Measurements from ENCODE around the gene CTDSPL.

DNA sequence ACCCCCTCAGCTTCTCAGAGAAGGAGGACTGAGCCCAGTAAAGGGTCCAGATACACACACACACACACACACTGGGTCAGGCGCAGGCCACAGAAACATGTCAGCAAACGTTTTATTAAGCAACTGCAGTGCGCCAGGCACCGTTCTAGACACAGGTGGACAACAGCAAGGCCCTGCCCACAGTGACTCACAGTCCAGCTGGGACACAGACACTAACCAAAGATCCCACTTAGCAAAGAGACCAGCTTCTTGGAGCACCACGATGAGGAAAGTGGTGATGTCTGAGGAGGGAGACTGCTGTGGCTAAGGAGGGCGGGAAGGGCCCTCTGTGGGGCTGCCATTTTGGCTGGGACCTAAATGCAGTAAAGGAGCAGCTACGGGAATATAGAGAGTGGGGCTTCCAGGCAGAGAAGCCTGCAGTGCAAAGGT lies 126.1 kb downstream of the CTDSPL start:
- TF ChIP-seq, protein P1, sequence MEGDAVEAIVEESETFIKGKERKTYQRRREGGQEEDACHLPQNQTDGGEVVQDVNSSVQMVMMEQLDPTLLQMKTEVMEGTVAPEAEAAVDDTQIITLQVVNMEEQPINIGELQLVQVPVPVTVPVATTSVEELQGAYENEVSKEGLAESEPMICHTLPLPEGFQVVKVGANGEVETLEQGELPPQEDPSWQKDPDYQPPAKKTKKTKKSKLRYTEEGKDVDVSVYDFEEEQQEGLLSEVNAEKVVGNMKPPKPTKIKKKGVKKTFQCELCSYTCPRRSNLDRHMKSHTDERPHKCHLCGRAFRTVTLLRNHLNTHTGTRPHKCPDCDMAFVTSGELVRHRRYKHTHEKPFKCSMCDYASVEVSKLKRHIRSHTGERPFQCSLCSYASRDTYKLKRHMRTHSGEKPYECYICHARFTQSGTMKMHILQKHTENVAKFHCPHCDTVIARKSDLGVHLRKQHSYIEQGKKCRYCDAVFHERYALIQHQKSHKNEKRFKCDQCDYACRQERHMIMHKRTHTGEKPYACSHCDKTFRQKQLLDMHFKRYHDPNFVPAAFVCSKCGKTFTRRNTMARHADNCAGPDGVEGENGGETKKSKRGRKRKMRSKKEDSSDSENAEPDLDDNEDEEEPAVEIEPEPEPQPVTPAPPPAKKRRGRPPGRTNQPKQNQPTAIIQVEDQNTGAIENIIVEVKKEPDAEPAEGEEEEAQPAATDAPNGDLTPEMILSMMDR (IDR thresholded peaks at IDR 0.05 in 2 of 3, conservative IDR thresholded peaks at IDR 0.05 in 1 of 3; ENCODE audit: borderline replicate concordance in 1 of 3, insufficient read depth in 1 of 3, low read depth in 2 of 3, low read length in 2 of 3), result no peak
- TF ChIP-seq, protein P2, sequence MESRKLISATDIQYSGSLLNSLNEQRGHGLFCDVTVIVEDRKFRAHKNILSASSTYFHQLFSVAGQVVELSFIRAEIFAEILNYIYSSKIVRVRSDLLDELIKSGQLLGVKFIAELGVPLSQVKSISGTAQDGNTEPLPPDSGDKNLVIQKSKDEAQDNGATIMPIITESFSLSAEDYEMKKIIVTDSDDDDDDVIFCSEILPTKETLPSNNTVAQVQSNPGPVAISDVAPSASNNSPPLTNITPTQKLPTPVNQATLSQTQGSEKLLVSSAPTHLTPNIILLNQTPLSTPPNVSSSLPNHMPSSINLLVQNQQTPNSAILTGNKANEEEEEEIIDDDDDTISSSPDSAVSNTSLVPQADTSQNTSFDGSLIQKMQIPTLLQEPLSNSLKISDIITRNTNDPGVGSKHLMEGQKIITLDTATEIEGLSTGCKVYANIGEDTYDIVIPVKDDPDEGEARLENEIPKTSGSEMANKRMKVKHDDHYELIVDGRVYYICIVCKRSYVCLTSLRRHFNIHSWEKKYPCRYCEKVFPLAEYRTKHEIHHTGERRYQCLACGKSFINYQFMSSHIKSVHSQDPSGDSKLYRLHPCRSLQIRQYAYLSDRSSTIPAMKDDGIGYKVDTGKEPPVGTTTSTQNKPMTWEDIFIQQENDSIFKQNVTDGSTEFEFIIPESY (IDR thresholded peaks at IDR 0.05; ENCODE audit: extremely low read depth, insufficient replicate concordance, low read length), result no peak
- TF ChIP-seq JUND (IDR thresholded peaks at IDR 0.05) (no peak), ELF1 (IDR thresholded peaks at IDR 0.05; ENCODE audit: borderline replicate concordance, low read depth) (no peak), POLR2AphosphoS5 (IDR thresholded peaks at IDR 0.05; ENCODE audit: low read depth, low read length) (no peak), TCF7L2 (IDR thresholded peaks at IDR 0.05; ENCODE audit: borderline replicate concordance, extremely low read depth, insufficient read depth, insufficient read length) (no peak)
- TF ChIP-seq, protein P3, sequence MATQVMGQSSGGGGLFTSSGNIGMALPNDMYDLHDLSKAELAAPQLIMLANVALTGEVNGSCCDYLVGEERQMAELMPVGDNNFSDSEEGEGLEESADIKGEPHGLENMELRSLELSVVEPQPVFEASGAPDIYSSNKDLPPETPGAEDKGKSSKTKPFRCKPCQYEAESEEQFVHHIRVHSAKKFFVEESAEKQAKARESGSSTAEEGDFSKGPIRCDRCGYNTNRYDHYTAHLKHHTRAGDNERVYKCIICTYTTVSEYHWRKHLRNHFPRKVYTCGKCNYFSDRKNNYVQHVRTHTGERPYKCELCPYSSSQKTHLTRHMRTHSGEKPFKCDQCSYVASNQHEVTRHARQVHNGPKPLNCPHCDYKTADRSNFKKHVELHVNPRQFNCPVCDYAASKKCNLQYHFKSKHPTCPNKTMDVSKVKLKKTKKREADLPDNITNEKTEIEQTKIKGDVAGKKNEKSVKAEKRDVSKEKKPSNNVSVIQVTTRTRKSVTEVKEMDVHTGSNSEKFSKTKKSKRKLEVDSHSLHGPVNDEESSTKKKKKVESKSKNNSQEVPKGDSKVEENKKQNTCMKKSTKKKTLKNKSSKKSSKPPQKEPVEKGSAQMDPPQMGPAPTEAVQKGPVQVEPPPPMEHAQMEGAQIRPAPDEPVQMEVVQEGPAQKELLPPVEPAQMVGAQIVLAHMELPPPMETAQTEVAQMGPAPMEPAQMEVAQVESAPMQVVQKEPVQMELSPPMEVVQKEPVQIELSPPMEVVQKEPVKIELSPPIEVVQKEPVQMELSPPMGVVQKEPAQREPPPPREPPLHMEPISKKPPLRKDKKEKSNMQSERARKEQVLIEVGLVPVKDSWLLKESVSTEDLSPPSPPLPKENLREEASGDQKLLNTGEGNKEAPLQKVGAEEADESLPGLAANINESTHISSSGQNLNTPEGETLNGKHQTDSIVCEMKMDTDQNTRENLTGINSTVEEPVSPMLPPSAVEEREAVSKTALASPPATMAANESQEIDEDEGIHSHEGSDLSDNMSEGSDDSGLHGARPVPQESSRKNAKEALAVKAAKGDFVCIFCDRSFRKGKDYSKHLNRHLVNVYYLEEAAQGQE (IDR thresholded peaks at IDR 0.05; ENCODE audit: low read depth), result no peak
- TF ChIP-seq, protein P4, sequence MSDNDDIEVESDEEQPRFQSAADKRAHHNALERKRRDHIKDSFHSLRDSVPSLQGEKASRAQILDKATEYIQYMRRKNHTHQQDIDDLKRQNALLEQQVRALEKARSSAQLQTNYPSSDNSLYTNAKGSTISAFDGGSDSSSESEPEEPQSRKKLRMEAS (IDR thresholded peaks at IDR 0.05), result no peak

All from HCT116 (cell line).